AG09309 (cell line): ENCODE data around the gene SYT13.

Experiments
- DNase-seq: peaks from one replicate; pipeline ENCODE4 v3.0.0-alpha.2; 2010; ENCODE audit warnings: low read depth
- H3K4me3 ChIP-seq: 2 replicates; pipeline ENCODE4 v1.5.1; 2011; ENCODE audit warnings: mild to moderate bottlenecking, low read depth, low read length, moderate library complexity; ENCODE audit not compliant: control insufficient read depth
- TF ChIP-seq, protein P1 (sequence below): IDR thresholded peaks from 2 replicates; pipeline ENCODE4 v1.5.1; 2011; ENCODE audit warnings: mild to moderate bottlenecking, low read depth, low read length, inconsistent platforms; ENCODE audit not compliant: insufficient read depth, control insufficient read depth; ENCODE audit errors: missing control alignments

SYT13 gene

GRCh38 chr11:45321669-45322068, 35.5 kb upstream of the SYT13 start:
- TF ChIP-seq, protein P1, sequence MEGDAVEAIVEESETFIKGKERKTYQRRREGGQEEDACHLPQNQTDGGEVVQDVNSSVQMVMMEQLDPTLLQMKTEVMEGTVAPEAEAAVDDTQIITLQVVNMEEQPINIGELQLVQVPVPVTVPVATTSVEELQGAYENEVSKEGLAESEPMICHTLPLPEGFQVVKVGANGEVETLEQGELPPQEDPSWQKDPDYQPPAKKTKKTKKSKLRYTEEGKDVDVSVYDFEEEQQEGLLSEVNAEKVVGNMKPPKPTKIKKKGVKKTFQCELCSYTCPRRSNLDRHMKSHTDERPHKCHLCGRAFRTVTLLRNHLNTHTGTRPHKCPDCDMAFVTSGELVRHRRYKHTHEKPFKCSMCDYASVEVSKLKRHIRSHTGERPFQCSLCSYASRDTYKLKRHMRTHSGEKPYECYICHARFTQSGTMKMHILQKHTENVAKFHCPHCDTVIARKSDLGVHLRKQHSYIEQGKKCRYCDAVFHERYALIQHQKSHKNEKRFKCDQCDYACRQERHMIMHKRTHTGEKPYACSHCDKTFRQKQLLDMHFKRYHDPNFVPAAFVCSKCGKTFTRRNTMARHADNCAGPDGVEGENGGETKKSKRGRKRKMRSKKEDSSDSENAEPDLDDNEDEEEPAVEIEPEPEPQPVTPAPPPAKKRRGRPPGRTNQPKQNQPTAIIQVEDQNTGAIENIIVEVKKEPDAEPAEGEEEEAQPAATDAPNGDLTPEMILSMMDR, result no peak
- no peak for DNase-seq
- no peak overlapping the region for H3K4me3 ChIP-seq

- TF ChIP-seq, protein P1, result no peak
- DNase-seq, result no peak
Observed at GRCh38 chr11:45321031-45321595, 35.0 kb upstream of the SYT13 start.

DNA sequence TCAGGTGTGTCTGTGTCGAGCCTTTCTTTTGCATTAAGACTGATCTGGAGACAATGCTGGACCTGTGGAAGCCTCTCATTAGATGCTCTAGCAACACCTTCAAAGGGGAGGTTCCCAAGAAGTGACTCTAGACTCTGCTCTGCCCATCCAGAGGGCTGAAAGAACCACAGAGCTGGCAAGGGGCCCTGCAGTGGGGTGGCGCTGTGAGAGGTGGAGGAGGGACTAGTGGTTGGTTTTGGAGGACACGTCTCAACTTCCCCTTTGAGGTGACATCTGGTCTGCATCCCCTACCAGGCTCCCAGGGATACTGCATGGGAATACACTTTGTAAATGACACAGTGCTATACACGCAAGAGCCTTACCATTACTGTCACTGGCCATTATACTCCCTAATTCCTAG, 34.2 kb upstream of the SYT13 start:
- H3K4me3 ChIP-seq, result no peak overlapping the region
- no peak for DNase-seq
- TF ChIP-seq, protein P1, result no peak

More at GRCh38 chr11:45321031-45321595, 35.0 kb upstream of the SYT13 start:
- no peak overlapping the region for H3K4me3 ChIP-seq

GRCh38 chr11:45319077-45319476, 32.9 kb upstream of the SYT13 start:
- TF ChIP-seq, protein P1, result no peak
- H3K4me3 ChIP-seq, result no peak overlapping the region
- DNase-seq, result no peak

- TF ChIP-seq, protein P1, result no peak
- DNase-seq, result no peak
- no peak overlapping the region for H3K4me3 ChIP-seq
Observed at GRCh38 chr11:45318516-45318915, 32.4 kb upstream of the SYT13 start.

GRCh38 chr11:45316258-45316657, 30.1 kb upstream of the SYT13 start:
- TF ChIP-seq, protein P1, result no peak
- no peak for DNase-seq

GRCh38 chr11:45314900-45315299, 28.8 kb upstream of the SYT13 start:
- no peak overlapping the region for H3K4me3 ChIP-seq
- no peak for DNase-seq
- TF ChIP-seq, protein P1, result no peak

More at GRCh38 chr11:45316258-45316657, 30.1 kb upstream of the SYT13 start:
- no peak overlapping the region for H3K4me3 ChIP-seq
